NCI-H748 treated with DMSO at 0.1 percent for 48 hours (cell line): ENCODE data around the gene GRM8.
A peak's percentile ranks its signal among the peaks of the same experiment; 100 is the strongest.

Experiments
- DNase-seq: peaks from one replicate; lab custom pipeline; 2025; lab: John Stamatoyannopoulos, UW

The GRM8 gene

GRCh38 chr7:126658684-126659083, 594.1 kb downstream of the GRM8 start:
- no peak for DNase-seq

GRCh38 chr7:126657599-126658358, 595.0 kb downstream of the GRM8 start:
- peak; percentile 16 for DNase-seq

GRCh38 chr7:126657137-126657536, 595.6 kb downstream of the GRM8 start:
- no peak for DNase-seq

GRCh38 chr7:126656165-126656564, 596.6 kb downstream of the GRM8 start:
- DNase-seq: no peak

DNA sequence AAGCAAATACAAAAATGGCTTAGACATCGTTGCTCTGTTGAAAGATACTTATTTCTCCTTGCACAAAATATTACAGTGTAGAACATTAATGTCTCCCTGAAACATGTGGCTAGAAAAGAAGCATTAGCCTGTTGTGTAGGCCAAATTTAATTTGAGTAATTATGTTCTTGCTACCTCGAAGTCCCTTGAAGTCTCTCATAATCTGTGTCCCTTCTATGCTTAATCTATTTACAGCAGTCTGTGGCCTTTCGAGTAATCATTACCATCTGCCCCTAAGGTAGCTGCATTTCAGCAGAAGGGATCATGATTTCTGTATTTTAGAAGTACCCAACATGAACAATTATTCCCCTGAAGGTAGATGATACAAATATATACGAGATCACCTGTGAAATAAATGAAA, 615.2 kb downstream of the GRM8 start:
- no peak for DNase-seq

DNA sequence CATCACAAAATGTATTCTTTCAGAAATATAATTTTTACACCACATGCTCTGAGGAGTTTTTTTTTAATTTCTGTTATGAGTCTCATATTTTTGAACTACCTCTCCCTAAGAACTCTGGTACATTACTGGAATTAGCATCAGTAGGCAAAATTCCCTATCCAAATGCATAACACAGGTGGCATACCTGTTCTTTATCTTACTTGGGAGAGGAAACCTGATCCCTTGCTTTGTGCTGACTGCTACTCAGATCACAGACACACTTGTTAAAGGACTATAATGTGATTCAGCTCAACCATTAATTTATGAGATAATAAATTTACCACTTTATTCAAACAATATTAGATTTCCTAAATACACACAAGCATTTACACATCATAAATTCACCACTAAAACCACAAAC, 617.2 kb downstream of the GRM8 start:
- DNase-seq: peak; percentile 63

- no peak for DNase-seq
Observed at GRCh38 chr7:126608339-126608776, 644.4 kb downstream of the GRM8 start.

GRCh38 chr7:126606331-126606730, 646.4 kb downstream of the GRM8 start:
- DNase-seq: no peak

GRCh38 chr7:126605553-126605952, 647.2 kb downstream of the GRM8 start:
- peak; percentile 64 for DNase-seq

DNA sequence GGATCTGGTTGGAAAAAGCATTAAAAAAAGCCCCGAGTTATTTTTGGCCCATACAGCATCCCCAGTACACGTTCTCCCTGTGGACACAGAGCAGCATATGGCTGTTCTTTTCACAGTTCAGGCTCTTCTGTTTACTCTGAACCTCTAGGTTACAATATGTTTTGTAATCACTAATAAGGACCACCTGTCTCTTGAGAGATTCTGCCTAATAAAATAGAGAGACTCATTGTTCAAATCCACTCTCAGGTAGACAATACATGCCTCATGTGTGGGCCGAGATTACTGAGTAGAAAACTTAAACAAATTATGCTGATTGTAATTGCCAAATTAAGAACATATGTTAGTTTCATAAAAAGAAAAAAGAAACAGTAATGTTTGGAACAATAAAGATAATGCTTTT, 647.7 kb downstream of the GRM8 start:
- DNase-seq: peak; percentile 84

DNA sequence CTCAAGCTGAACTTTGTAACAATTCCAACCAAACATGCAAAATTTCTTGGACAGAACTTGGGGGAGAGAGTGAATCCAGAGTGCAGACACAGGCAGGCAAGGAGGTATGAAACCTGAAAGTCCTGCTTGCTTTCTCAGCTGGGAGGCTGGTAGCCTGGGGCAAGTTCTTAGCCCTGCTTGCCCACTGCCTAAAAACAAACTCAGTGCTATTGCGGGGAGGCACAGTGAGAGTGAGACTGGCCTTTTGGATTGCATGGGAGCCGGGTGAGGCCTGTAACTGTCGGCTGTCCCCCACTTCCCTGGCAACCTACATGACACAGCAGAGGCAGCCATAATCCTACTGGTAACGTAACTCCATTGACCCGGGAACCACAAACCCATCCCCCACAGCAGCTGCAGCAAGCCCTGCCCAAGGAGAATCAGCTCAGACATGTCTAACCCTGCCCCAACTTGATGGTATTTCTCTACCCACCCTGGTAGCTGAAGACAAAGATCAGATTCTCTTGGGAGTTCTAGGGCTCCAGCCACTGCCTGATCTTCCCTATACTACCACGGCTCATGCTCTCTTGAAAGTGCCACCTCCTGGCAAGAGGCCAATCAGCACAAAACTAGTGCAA, 663.6 kb downstream of the GRM8 start:
- no peak for DNase-seq

DNA sequence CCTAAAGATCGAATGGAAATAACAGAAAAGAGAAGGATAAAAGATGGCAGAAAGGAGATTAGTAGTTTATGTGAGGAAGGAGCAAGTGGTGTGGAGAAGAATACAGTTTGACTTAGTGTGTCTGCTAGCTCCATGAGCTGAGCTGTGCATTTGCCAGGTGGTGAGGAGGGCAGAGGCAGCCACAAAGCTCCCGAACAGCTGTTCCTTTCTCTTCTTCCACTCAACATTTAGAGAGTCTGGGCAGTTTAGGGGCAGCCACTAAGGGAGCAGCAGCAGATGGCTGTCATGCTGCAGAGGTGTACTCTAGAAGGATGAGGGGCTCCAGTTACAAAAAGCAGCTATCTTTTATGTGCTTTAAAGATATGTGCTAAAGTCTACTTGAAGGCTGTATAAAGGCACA, 674.4 kb downstream of the GRM8 start:
- DNase-seq: peak; percentile 15

- DNase-seq: no peak
Observed at GRCh38 chr7:126574276-126575250, 678.2 kb downstream of the GRM8 start.

DNA sequence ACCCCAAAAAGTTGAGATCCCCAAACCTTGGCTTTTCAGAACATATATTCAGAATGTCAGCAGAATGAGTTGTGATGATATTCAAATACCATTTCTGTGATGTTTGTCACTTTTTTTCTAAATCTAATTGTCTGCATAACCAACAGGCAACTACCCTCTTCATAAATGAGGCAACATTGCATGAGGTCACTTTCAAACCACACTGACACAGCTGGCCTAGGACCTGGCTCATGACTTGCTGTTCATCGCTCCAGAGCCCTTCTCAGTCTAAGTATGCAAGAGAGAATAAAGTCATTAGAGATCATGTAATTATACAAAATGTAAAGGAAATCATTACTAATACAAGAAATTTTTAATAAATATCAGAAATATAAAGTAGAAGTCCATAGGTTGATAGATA, 681.9 kb downstream of the GRM8 start:
- DNase-seq: no peak

DNA sequence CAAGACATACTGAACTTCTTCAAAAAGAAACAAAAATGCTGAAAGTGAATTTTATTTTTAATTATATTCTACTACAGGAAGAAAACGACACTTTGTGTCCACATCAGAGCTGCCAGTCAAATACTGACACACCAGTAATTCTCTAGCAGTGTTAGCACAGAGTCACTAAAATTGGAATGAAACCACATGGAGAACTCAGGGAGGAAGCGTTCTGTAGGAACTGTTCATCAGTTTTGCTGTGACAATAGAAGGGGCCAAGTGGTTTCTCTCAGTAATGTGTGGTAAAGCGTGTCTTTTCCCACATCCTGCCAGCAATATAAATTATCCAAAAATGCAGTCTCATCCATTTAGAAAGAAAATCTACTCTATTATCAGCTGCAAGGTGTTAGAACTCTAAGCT, 683.3 kb downstream of the GRM8 start:
- DNase-seq: no peak

- DNase-seq: no peak
Observed at GRCh38 chr7:126557271-126557670, 695.5 kb downstream of the GRM8 start.

- no peak for DNase-seq
Observed at GRCh38 chr7:126541406-126541805, 711.3 kb downstream of the GRM8 start.

DNA sequence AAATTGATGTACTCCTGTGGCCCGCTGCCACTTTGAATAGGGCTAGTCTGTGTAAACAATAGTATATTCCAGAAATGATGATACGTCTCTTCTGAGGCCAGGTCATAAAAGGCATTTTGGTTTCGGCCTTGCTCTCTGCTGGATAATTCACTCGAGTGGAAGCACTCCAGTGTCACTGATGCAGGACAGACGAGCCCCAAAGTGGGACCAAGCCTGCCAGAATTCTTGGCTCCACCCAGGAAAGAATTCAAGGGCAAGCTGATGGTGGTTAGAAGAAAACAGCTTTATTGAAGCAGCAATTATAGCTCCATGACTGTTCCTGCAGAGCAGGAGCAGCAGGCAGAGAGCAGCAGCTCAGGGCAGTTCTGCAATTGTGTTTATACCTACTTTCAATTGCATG, 717.6 kb downstream of the GRM8 start:
- DNase-seq: no peak

- DNase-seq: no peak
Observed at GRCh38 chr7:126533715-126534114, 719.0 kb downstream of the GRM8 start.

GRCh38 chr7:126529833-126530232, 722.9 kb downstream of the GRM8 start:
- no peak for DNase-seq

- DNase-seq: no peak
Observed at GRCh38 chr7:126529254-126529653, 723.5 kb downstream of the GRM8 start.

GRCh38 chr7:126525906-126526305, 726.8 kb downstream of the GRM8 start:
- no peak for DNase-seq

GRCh38 chr7:126524967-126525366, 727.8 kb downstream of the GRM8 start:
- DNase-seq: no peak
